Smooth muscle cell (in vitro differentiated cells): Measurements from ENCODE around the gene RALGAPA1. TPM values are rescaled to one million over a fixed set of nuclear protein-coding genes. Genes with fewer than 3 reads are reported as not detected.
"Not testable (repeated sequence)": the region's sequence is repeated elsewhere in the genome, so short reads cannot be mapped to it uniquely, and the experiment has no call there.

ENCODE experiments used
- DNase-seq: peaks from one replicate; lab custom pipeline; 2025; ENCODE audit not compliant: unreplicated experiment; lab: John Stamatoyannopoulos, UW
- H2AFZ ChIP-seq: fragments of 200-600 bp; sonication (generic); 2 replicates; pipeline ENCODE4 v1.6.0; 2016; ENCODE audit warnings: antibody characterized with exemption, low read depth, mild to moderate bottlenecking
- H3F3A ChIP-seq: fragments of 200-600 bp; sonication (generic); 2 replicates; pipeline ENCODE4 v1.6.0; 2017; ENCODE audit warnings: antibody characterized with exemption, low read depth
- H3K27ac ChIP-seq: fragments of 200-600 bp; sonication (generic); 2 replicates; pipeline ENCODE4 v1.5.1; 2016; ENCODE audit warnings: low read depth, mild to moderate bottlenecking
- H3K27me3 ChIP-seq: fragments of 200-600 bp; sonication (generic); 2 replicates; pipeline ENCODE4 v1.6.1; 2016; ENCODE audit warnings: low read depth, mild to moderate bottlenecking
- H3K36me3 ChIP-seq: fragments of 200-600 bp; sonication (generic); 2 replicates; pipeline ENCODE4 v1.5.1; 2016; ENCODE audit warnings: low read depth
- H3K4me1 ChIP-seq: fragments of 200-600 bp; sonication (generic); 2 replicates; pipeline ENCODE4 v1.5.1; 2016; ENCODE audit warnings: low read depth
- H3K4me2 ChIP-seq: fragments of 200-600 bp; sonication (generic); 2 replicates; pipeline ENCODE4 v1.6.0; 2016; ENCODE audit warnings: mild to moderate bottlenecking
- H3K4me3 ChIP-seq: fragments of 200-600 bp; sonication (generic); 2 replicates; pipeline ENCODE4 v1.5.1; 2016; ENCODE audit warnings: mild to moderate bottlenecking
- H3K79me2 ChIP-seq: fragments of 200-600 bp; sonication (generic); 2 replicates; pipeline ENCODE4 v1.6.0; 2016; ENCODE audit warnings: low read depth, mild to moderate bottlenecking
- H3K9ac ChIP-seq: fragments of 200-600 bp; sonication (generic); 2 replicates; pipeline ENCODE4 v1.6.0; 2016; ENCODE audit warnings: low read depth
- H3K9me3 ChIP-seq: fragments of 200-600 bp; sonication (generic); replicated peaks from 2 replicates; pipeline ENCODE4 v1.5.1; 2016; ENCODE audit warnings: low read depth
- H4K20me1 ChIP-seq: fragments of 200-600 bp; sonication (generic); 2 replicates; pipeline ENCODE4 v1.6.0; 2016; ENCODE audit warnings: low read depth
- CTCF ChIP-seq: fragments of 200-600 bp; sonication (generic); IDR thresholded peaks from 2 replicates; pipeline ENCODE4 v1.5.1; 2017; ENCODE audit warnings: borderline replicate concordance, mild to moderate bottlenecking, antibody characterized with exemption; ENCODE audit not compliant: insufficient read depth, poor library complexity, severe bottlenecking
- WGBS: methylation state at CpG from one replicate; pipeline ENCODE4 v1.1.7; 2016; ENCODE audit warnings: low lambda C conversion rate; 5-methylcytosine and 5-hydroxymethylcytosine counted together
- polyA plus RNA-seq: library from polyadenylated mRNA; unstranded; fragments of >200 nt; fragmentation: Nextera tagmentation; extraction: Ambion mirVana; gene quantifications from 2 replicates; pipeline ENCODE4 v1.2.1, GENCODE V29; 2016
- total RNA-seq: library from RNA; depleted of rRNA; stranded (reverse); fragments of >200 nt; gene quantifications from 2 replicates; pipeline ENCODE4 v1.2.3, GENCODE V29; 2014

RALGAPA1 gene
- total and polyA plus RNA-seq, 2 experiments from 2014 or later: 5.4 to 25.4 TPM

- Histone ChIP-seq H3K4me2 (no peak overlapping the region), H3K9me3 (no peaks in the 10 kb centered on the region), H3K36me3 (no peaks in the 10 kb centered on the region), H3K27me3 (no peaks in the 10 kb centered on the region), H2AFZ (no peak overlapping the region), H3K79me2 (no peaks in the 10 kb centered on the region), H3K9ac (no peak overlapping the region), H3F3A (no peaks in the 10 kb centered on the region), H4K20me1 (no peaks in the 10 kb centered on the region), H3K27ac (no peak overlapping the region), H3K4me1 (no peaks in the 10 kb centered on the region), H3K4me3 (no peak overlapping the region)
- 16% methylated on average over 1 of the region's 1 CpG for WGBS
- TF ChIP-seq CTCF: peak; percentile 83
- DNase-seq: no peak
Measured at GRCh38 chr14:35687335-35687939, 121.7 kb downstream of the RALGAPA1 start.

GRCh38 chr14:35683688-35684087 is 125.4 kb downstream of the RALGAPA1 start:
- not testable (repeated sequence) for H3K79me2 ChIP-seq, H2AFZ ChIP-seq, DNase-seq, H4K20me1 ChIP-seq, H3K27me3 ChIP-seq, H3K9me3 ChIP-seq, H3K36me3 ChIP-seq, H3K4me1 ChIP-seq, H3K4me3 ChIP-seq, H3F3A ChIP-seq, H3K4me2 ChIP-seq, H3K27ac ChIP-seq, H3K9ac ChIP-seq
- WGBS: 77% methylated on average over 4 of the region's 4 CpGs

GRCh38 chr14:35682802-35683201 is 126.3 kb downstream of the RALGAPA1 start:
- no peak for DNase-seq
- no peaks in the 10 kb centered on the region for H3K27me3 ChIP-seq
- H3K4me2 ChIP-seq: no peak overlapping the region
- no peaks in the 10 kb centered on the region for H3K9me3 ChIP-seq
- no peak overlapping the region for H3K9ac ChIP-seq
- no peak overlapping the region for H3K4me3 ChIP-seq
- H3K27ac ChIP-seq: no peak overlapping the region
- H2AFZ ChIP-seq: no peak overlapping the region
- TF ChIP-seq CTCF: no peak
- H3K79me2 ChIP-seq: no peaks in the 10 kb centered on the region
- whole genome bisulfite sequencing: 91% methylated on average over 2 of the region's 2 CpGs
- H3F3A ChIP-seq: no peaks in the 10 kb centered on the region
- H3K4me1 ChIP-seq: no peaks in the 10 kb centered on the region
- H3K36me3 ChIP-seq: no peaks in the 10 kb centered on the region
- no peaks in the 10 kb centered on the region for H4K20me1 ChIP-seq

GRCh38 chr14:35678403-35679028 is 130.6 kb downstream of the RALGAPA1 start:
- no peak for DNase-seq
- WGBS: 77% methylated on average over 1 of the region's 1 CpG
- H3K79me2 ChIP-seq: no peaks in the 10 kb centered on the region

More at GRCh38 chr14:35678403-35679028, 130.6 kb downstream of the RALGAPA1 start:
- Histone ChIP-seq H4K20me1 (no peaks in the 10 kb centered on the region), H3K27ac (no peak overlapping the region), H3K4me1 (no peaks in the 10 kb centered on the region), H3K4me3 (no peak overlapping the region), H3K9ac (no peak overlapping the region), H3K9me3 (no peaks in the 10 kb centered on the region), H3K4me2 (no peak overlapping the region), H3K27me3 (no peaks in the 10 kb centered on the region), H2AFZ (no peak overlapping the region), H3K36me3 (peaks cover 22% of the 10 kb centered on the region), H3F3A (no peaks in the 10 kb centered on the region)
- no peak for TF ChIP-seq CTCF
